Glutamatergic neuron (in vitro differentiated cells): Measurements from ENCODE around the gene TXNL4A. TPM values are rescaled to one million over a fixed set of nuclear protein-coding genes. Genes with fewer than 3 reads are reported as not detected.

Experiments used
- DNase-seq: peaks from one replicate; pipeline ENCODE4 v3.0.0; 2022
- H3K27ac Mint-ChIP-seq: one replicate; pipeline ENCODE4 v1.8.0; 2020; ENCODE audit warnings: mild to moderate bottlenecking, mixed read lengths, inconsistent platforms; ENCODE audit not compliant: unreplicated experiment
- H3K27me3 Mint-ChIP-seq: one replicate; pipeline ENCODE4 v1.8.0; 2020; ENCODE audit warnings: mild to moderate bottlenecking, moderate library complexity, mixed read lengths, inconsistent platforms; ENCODE audit not compliant: unreplicated experiment
- H3K36me3 Mint-ChIP-seq: one replicate; pipeline ENCODE4 v1.8.0; 2020; ENCODE audit warnings: mild to moderate bottlenecking, mixed read lengths, inconsistent platforms; ENCODE audit not compliant: unreplicated experiment
- H3K4me1 Mint-ChIP-seq: one replicate; pipeline ENCODE4 v1.8.0; 2020; ENCODE audit warnings: mild to moderate bottlenecking, low read depth, mixed read lengths, inconsistent platforms; ENCODE audit not compliant: unreplicated experiment
- H3K4me3 Mint-ChIP-seq: one replicate; pipeline ENCODE4 v1.8.0; 2020; ENCODE audit warnings: mild to moderate bottlenecking, mixed read lengths, inconsistent platforms; ENCODE audit not compliant: unreplicated experiment
- H3K9me3 Mint-ChIP-seq: one replicate; pipeline ENCODE4 v1.8.0; 2020; ENCODE audit warnings: mild to moderate bottlenecking, moderate library complexity, mixed read lengths, inconsistent platforms; ENCODE audit not compliant: unreplicated experiment
- long read RNA-seq: library from polyadenylated mRNA; unstranded; transcript quantifications from one replicate; pipeline ENCODE4 v2.0.0, GENCODE V29; 2020; ENCODE audit not compliant: unreplicated experiment
- total RNA-seq: library from RNA; stranded (reverse); fragmentation: NEBNext Ultra II Directional; extraction: Animal tissue kit (Norgen Biotek cat#: 25700); gene quantifications from one replicate; pipeline ENCODE4 v1.2.1, GENCODE V29; 2021; ENCODE audit not compliant: unreplicated experiment
- TF ChIP-seq, protein P1 (sequence below): fragments of 200-600 bp; sonication (generic); IDR thresholded peaks from one replicate; pipeline ENCODE4 v1.5.0; 2021; ENCODE audit not compliant: partially characterized antibody, unreplicated experiment

Gene TXNL4A
- 104 TPM for total RNA-seq
- long read RNA-seq, transcript TXNL4A-203 (3 exons, 1,185 nt) = minor isoform, 5 of 22 reads
- long read RNA-seq, transcript TXNL4A-201 (3 exons, 3,504 nt) = major isoform, 13 of 22 reads
- long read RNA-seq, partial matches to known transcripts = 0 of 22 reads
- long read RNA-seq, other reads (novel, unspliced or antisense) = 3 of 22 reads

GRCh38 chr18:79988451-79989194 lies at the start of gene TXNL4A:
TSS of gene TXNL4A (minus strand) at chr18:79988563. CDS start at chr18:79988392, 171 bp downstream.
- peaks cover 16% of the 10 kb centered on the region for H3K4me1 Mint-ChIP-seq
- TF ChIP-seq, protein P1, sequence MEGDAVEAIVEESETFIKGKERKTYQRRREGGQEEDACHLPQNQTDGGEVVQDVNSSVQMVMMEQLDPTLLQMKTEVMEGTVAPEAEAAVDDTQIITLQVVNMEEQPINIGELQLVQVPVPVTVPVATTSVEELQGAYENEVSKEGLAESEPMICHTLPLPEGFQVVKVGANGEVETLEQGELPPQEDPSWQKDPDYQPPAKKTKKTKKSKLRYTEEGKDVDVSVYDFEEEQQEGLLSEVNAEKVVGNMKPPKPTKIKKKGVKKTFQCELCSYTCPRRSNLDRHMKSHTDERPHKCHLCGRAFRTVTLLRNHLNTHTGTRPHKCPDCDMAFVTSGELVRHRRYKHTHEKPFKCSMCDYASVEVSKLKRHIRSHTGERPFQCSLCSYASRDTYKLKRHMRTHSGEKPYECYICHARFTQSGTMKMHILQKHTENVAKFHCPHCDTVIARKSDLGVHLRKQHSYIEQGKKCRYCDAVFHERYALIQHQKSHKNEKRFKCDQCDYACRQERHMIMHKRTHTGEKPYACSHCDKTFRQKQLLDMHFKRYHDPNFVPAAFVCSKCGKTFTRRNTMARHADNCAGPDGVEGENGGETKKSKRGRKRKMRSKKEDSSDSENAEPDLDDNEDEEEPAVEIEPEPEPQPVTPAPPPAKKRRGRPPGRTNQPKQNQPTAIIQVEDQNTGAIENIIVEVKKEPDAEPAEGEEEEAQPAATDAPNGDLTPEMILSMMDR = no peak
- peak; percentile 83 for DNase-seq
- peak within 1 kb of the TSS; percentile 97 for H3K27ac Mint-ChIP-seq
- peaks cover 7% of the 10 kb centered on the region for H3K9me3 Mint-ChIP-seq
- peaks cover 5% of the 10 kb centered on the region for H3K27me3 Mint-ChIP-seq
- peak within 1 kb of the TSS; percentile 95 for H3K4me3 Mint-ChIP-seq
- H3K36me3 Mint-ChIP-seq = peaks cover 5% of the 10 kb centered on the region

DNA sequence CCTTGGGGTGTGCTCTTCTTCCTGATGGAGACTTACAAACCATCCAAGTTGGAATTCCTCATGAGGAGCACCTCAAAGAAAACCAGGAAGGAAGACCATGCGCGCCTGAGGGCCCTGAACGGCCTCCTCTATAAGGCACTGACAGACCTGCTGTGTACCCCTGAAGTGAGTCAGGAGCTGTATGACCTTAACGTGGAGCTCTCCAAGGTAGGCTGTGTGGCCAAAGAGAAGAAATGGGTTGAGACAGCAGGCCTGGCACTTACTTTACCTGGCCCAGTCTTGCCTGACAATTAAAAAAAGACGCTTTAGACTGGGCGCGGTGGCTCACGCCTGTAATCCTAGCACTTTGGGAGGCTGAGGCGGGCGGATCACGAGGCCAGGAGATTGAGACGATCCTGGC lies 48.9 kb upstream of the TXNL4A start:
- Mint-ChIP-seq H3K36me3 (peaks cover 6% of the 10 kb centered on the region), H3K27ac (peak overlapping the region; percentile 97), H3K4me1 (peaks cover 53% of the 10 kb centered on the region), H3K27me3 (peaks cover 16% of the 10 kb centered on the region), H3K4me3 (peak overlapping the region; percentile 55), H3K9me3 (peaks cover 21% of the 10 kb centered on the region)
- TF ChIP-seq, protein P1 = no peak
- DNase-seq = no peak

- Mint-ChIP-seq H3K27me3 (peaks cover 18% of the 10 kb centered on the region), H3K4me1 (peaks cover 50% of the 10 kb centered on the region), H3K27ac (peak overlapping the region; percentile 37), H3K36me3 (peaks cover 6% of the 10 kb centered on the region), H3K9me3 (peaks cover 23% of the 10 kb centered on the region), H3K4me3 (peak overlapping the region; percentile 97)
- TF ChIP-seq, protein P1 = no peak
- DNase-seq = no peak
These were observed 47.6 kb upstream of the TXNL4A start for GRCh38 chr18:80035997-80036396.

- Mint-ChIP-seq H3K4me3 (peak overlapping the region; percentile 97), H3K27ac (peak overlapping the region; percentile 92), H3K4me1 (peaks cover 42% of the 10 kb centered on the region), H3K27me3 (peaks cover 18% of the 10 kb centered on the region), H3K9me3 (peaks cover 25% of the 10 kb centered on the region), H3K36me3 (peaks cover 11% of the 10 kb centered on the region)
- no peak for DNase-seq
- TF ChIP-seq, protein P1 = no peak
These were observed 46.6 kb upstream of the TXNL4A start for GRCh38 chr18:80034852-80035406.
